Neural cell (in vitro differentiated cells): ENCODE data around the gene JMJD7. TPM values are rescaled to one million over a fixed set of nuclear protein-coding genes. Genes with fewer than 3 reads are reported as not detected.

ENCODE experiments used
- H2AFZ ChIP-seq: fragments of 200-600, 300-800 bp; sonication (generic), shearing (Covaris generic); 2 replicates; pipeline ENCODE4 v1.6.0; 2014; ENCODE audit warnings: low read depth, mild to moderate bottlenecking, antibody characterized with exemption, low read length, moderate library complexity
- H3F3A ChIP-seq: fragments of 200-600 bp; shearing (Covaris generic); 2 replicates; pipeline ENCODE4 v1.6.1; 2016; ENCODE audit warnings: mild to moderate bottlenecking, moderate library complexity, mixed read lengths, antibody characterized with exemption, low read length; ENCODE audit not compliant: insufficient read depth, poor library complexity, severe bottlenecking
- H3K27ac ChIP-seq: fragments of 200-600, 300-800 bp; sonication (generic), shearing (Covaris generic); 2 replicates; pipeline ENCODE4 v1.5.1; 2014; ENCODE audit warnings: mild to moderate bottlenecking, low read length, moderate library complexity
- H3K27me3 ChIP-seq: fragments of 300-800, 200-600 bp; sonication (generic), shearing (Covaris generic); 2 replicates; pipeline ENCODE4 v1.6.0; 2014; ENCODE audit warnings: mild to moderate bottlenecking, low read depth, low read length, moderate library complexity; ENCODE audit not compliant: insufficient read depth
- H3K36me3 ChIP-seq: fragments of 300-800, 200-600 bp; sonication (generic), shearing (Covaris generic); 2 replicates; pipeline ENCODE4 v1.5.1; 2014; ENCODE audit warnings: mild to moderate bottlenecking, antibody characterized with exemption, low read length, moderate library complexity; ENCODE audit not compliant: insufficient read depth
- H3K4me2 ChIP-seq: fragments of 300-800, 200-600 bp; sonication (generic), shearing (Covaris generic); 2 replicates; pipeline ENCODE4 v1.6.0; 2014; ENCODE audit warnings: mild to moderate bottlenecking, low read length
- H3K4me3 ChIP-seq: fragments of 300-800, 200-600 bp; sonication (generic), shearing (Covaris generic); 2 replicates; pipeline ENCODE4 v1.5.1; 2014; ENCODE audit warnings: mild to moderate bottlenecking, low read length, moderate library complexity
- H3K79me2 ChIP-seq: fragments of 200-600 bp; shearing (Covaris generic); replicated peaks from 2 replicates; pipeline ENCODE4 v1.6.0; 2014; ENCODE audit warnings: mild to moderate bottlenecking, low read length, moderate library complexity; ENCODE audit not compliant: insufficient read depth
- H3K9ac ChIP-seq: fragments of 300-800, 200-600 bp; sonication (generic), shearing (Covaris generic); 2 replicates; pipeline ENCODE4 v1.6.1; 2016; ENCODE audit warnings: mild to moderate bottlenecking, low read length, mixed read lengths
- H3K9me2 ChIP-seq: fragments of 200-600 bp; shearing (Covaris generic); 2 replicates; pipeline ENCODE4 v1.6.1; 2016; ENCODE audit warnings: mild to moderate bottlenecking, low read length, mixed read lengths; ENCODE audit not compliant: insufficient read depth
- H3K9me3 ChIP-seq: fragments of 200-600, 300-800 bp; sonication (generic), shearing (Covaris generic); 2 replicates; pipeline ENCODE4 v1.6.1; 2016; ENCODE audit warnings: mild to moderate bottlenecking, mixed run types, low read length, moderate library complexity, mixed read lengths
- H4K20me1 ChIP-seq: fragments of 200-600 bp; shearing (Covaris generic); 2 replicates; pipeline ENCODE4 v1.6.1; 2016; ENCODE audit warnings: mild to moderate bottlenecking, mixed run types; ENCODE audit not compliant: insufficient read depth
- EP300 ChIP-seq: fragments of 450-650 bp; conservative IDR thresholded peaks from 2 replicates; pipeline ENCODE4 v1.6.1; 2014; ENCODE audit warnings: antibody characterized with exemption, mild to moderate bottlenecking, moderate library complexity; ENCODE audit not compliant: poor library complexity, severe bottlenecking
- EZH2 ChIP-seq: fragments of 200-600, 300-800 bp; shearing (Covaris generic), sonication (generic); IDR thresholded peaks from 2 replicates; pipeline ENCODE4 v1.6.1; 2014; ENCODE audit warnings: antibody characterized with exemption, low read length, borderline replicate concordance, mild to moderate bottlenecking; ENCODE audit not compliant: insufficient read depth, poor library complexity, severe bottlenecking
- MXI1 ChIP-seq: fragments of 450-650 bp; conservative IDR thresholded peaks from 2 replicates; pipeline ENCODE4 v1.6.1; 2014; ENCODE audit warnings: antibody characterized with exemption, mild to moderate bottlenecking; ENCODE audit not compliant: poor library complexity, severe bottlenecking
- POLR2AphosphoS5 ChIP-seq: IDR thresholded peaks from 2 replicates; pipeline ENCODE4 v1.6.1; 2012
- RAD21 ChIP-seq: fragments of 450-650 bp; conservative IDR thresholded peaks from 2 replicates; pipeline ENCODE4 v1.6.1; 2014; ENCODE audit warnings: antibody characterized with exemption, mild to moderate bottlenecking, moderate library complexity
- SMC3 ChIP-seq: fragments of 450-650 bp; conservative IDR thresholded peaks from 2 replicates; pipeline ENCODE4 v1.6.1; 2014; ENCODE audit warnings: antibody characterized with exemption, mild to moderate bottlenecking, moderate library complexity; ENCODE audit not compliant: poor library complexity
- TAF1 ChIP-seq: IDR thresholded peaks from 2 replicates; pipeline ENCODE4 v1.6.1; 2012; ENCODE audit warnings: low read depth
- polyA plus RNA-seq: library from polyadenylated mRNA; depleted of rRNA; stranded (reverse); fragments of >200 nt; gene quantifications from 2 replicates; pipeline ENCODE4 v1.2.3, GENCODE V29; 2014
- TF ChIP-seq, protein P1 (sequence below): fragments of 450-650 bp; IDR thresholded peaks from 2 replicates; pipeline ENCODE4 v1.5.1; 2014; ENCODE audit warnings: antibody characterized with exemption, mild to moderate bottlenecking, moderate library complexity; ENCODE audit not compliant: poor library complexity, severe bottlenecking
- TF ChIP-seq, protein P2 (sequence below): IDR thresholded peaks from 2 replicates; pipeline ENCODE4 v1.6.1; 2012; ENCODE audit warnings: borderline replicate concordance

The JMJD7 gene
- polyA plus RNA-seq, 1 donor from 2014 or later: 14.0 TPM

DNA sequence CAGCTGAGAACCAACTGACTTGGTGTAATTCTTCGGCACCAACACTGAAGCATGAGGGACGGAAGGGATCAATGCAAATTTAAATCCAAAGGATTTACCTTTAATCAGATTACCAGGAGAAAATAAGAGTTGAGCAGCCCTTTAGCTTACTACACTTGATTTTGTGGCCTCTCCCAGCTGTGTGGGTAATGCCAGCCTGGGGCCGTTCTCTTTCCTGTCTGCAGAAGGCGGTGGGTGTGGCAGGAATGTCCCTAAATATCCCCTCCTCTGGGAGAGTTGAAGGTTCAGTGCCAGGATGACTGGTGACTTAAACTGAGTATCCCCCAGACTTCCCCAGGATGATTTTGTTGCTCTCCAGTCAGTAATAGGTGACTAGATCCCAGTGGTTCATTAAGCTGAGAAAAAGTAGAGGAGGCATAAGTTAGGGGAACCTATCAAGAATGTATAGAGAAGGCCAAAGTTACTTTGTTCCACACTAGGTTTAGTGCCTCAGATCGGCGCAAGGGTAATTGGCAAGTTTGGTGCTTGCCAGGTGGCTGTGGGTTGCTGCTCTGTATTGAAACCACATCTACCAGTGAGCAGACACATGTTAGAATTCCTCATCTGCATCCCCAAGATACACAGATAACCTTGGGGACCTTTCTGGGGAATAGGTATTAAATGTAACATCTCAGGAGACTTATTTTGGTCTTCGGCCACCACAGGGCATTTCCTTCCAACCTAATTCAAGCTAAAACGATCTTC is 30.5 kb upstream of the JMJD7 start:
- H3K4me3 ChIP-seq: no peak overlapping the region
- TF ChIP-seq, protein P1, sequence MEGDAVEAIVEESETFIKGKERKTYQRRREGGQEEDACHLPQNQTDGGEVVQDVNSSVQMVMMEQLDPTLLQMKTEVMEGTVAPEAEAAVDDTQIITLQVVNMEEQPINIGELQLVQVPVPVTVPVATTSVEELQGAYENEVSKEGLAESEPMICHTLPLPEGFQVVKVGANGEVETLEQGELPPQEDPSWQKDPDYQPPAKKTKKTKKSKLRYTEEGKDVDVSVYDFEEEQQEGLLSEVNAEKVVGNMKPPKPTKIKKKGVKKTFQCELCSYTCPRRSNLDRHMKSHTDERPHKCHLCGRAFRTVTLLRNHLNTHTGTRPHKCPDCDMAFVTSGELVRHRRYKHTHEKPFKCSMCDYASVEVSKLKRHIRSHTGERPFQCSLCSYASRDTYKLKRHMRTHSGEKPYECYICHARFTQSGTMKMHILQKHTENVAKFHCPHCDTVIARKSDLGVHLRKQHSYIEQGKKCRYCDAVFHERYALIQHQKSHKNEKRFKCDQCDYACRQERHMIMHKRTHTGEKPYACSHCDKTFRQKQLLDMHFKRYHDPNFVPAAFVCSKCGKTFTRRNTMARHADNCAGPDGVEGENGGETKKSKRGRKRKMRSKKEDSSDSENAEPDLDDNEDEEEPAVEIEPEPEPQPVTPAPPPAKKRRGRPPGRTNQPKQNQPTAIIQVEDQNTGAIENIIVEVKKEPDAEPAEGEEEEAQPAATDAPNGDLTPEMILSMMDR: no peak
- TF ChIP-seq TAF1 (no peak), POLR2AphosphoS5 (no peak), SMC3 (no peak), RAD21 (no peak), EP300 (no peak), EZH2 (no peak), MXI1 (no peak)
- TF ChIP-seq, protein P2, sequence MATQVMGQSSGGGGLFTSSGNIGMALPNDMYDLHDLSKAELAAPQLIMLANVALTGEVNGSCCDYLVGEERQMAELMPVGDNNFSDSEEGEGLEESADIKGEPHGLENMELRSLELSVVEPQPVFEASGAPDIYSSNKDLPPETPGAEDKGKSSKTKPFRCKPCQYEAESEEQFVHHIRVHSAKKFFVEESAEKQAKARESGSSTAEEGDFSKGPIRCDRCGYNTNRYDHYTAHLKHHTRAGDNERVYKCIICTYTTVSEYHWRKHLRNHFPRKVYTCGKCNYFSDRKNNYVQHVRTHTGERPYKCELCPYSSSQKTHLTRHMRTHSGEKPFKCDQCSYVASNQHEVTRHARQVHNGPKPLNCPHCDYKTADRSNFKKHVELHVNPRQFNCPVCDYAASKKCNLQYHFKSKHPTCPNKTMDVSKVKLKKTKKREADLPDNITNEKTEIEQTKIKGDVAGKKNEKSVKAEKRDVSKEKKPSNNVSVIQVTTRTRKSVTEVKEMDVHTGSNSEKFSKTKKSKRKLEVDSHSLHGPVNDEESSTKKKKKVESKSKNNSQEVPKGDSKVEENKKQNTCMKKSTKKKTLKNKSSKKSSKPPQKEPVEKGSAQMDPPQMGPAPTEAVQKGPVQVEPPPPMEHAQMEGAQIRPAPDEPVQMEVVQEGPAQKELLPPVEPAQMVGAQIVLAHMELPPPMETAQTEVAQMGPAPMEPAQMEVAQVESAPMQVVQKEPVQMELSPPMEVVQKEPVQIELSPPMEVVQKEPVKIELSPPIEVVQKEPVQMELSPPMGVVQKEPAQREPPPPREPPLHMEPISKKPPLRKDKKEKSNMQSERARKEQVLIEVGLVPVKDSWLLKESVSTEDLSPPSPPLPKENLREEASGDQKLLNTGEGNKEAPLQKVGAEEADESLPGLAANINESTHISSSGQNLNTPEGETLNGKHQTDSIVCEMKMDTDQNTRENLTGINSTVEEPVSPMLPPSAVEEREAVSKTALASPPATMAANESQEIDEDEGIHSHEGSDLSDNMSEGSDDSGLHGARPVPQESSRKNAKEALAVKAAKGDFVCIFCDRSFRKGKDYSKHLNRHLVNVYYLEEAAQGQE: no peak
- no peaks in the 10 kb centered on the region for H3K36me3 ChIP-seq
- no peak overlapping the region for H3K27ac ChIP-seq
- H3K79me2 ChIP-seq: no peaks in the 10 kb centered on the region
- H3F3A ChIP-seq: no peaks in the 10 kb centered on the region
- no peaks in the 10 kb centered on the region for H3K9me3 ChIP-seq
- no peaks in the 10 kb centered on the region for H3K9me2 ChIP-seq
- H2AFZ ChIP-seq: no peak overlapping the region
- H4K20me1 ChIP-seq: no peaks in the 10 kb centered on the region
- H3K9ac ChIP-seq: no peak overlapping the region
- no peaks in the 10 kb centered on the region for H3K27me3 ChIP-seq
- H3K4me2 ChIP-seq: no peak overlapping the region

DNA sequence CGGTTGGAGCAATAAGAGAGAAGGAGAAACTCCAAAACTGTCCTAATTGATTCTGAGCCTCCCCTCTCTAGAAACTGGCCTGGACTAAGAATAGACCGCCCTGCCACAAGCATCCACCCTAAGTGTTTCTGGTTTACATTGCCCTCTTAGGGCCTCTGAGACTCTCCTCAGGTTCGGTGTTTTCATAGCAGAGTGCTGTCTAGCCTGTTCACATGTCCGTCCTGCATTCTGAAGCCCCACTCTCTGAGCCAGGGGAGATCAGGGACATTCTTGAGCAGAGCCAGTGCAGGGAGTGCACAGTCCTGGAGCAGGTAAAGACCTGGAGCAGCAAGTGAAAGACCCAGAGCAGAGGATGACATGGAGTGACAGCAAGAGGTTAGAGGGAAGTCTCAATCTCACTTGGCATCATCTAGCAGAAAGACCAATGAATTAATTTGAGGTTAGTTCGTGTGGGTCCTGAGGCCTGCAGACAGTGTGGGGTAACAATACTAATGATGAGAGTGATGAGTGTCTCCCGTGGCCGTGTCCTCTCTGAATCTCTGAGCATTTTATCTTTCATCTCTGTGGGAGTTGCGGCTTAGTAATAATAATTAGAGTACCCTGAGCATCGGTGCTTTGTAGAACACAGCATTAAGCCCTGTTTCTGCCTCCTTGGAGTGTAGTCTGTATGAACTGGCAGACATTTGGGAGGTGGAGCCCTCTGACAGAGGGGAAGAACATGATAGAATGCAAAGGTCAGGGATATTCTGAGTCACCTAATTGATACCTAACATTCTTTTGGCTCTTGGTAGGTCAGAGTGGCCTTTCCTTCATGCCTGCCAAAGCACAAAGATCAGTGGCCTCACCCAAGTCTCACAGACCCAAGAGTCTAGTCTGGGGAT is 29.0 kb upstream of the JMJD7 start:
- Histone ChIP-seq H4K20me1 (no peaks in the 10 kb centered on the region), H3K9me3 (no peaks in the 10 kb centered on the region), H3K27me3 (no peaks in the 10 kb centered on the region), H3K79me2 (no peaks in the 10 kb centered on the region), H3K27ac (no peak overlapping the region), H3K9ac (no peak overlapping the region), H3K36me3 (no peaks in the 10 kb centered on the region), H3F3A (no peaks in the 10 kb centered on the region), H2AFZ (no peak overlapping the region), H3K4me2 (no peak overlapping the region), H3K4me3 (no peak overlapping the region), H3K9me2 (no peaks in the 10 kb centered on the region)
- no peak for TF ChIP-seq POLR2AphosphoS5
- TF ChIP-seq TAF1: no peak
- no peak for TF ChIP-seq EZH2
- TF ChIP-seq, protein P2: no peak
- no peak for TF ChIP-seq SMC3
